ENCODE measurements around the gene SLC4A1. TPM values are rescaled to one million over a fixed set of nuclear protein-coding genes. Genes with fewer than 3 reads are reported as not detected.

Gene SLC4A1
- polyA plus RNA-seq, 1 donor (not counting 4 experiments of a cell fraction or from before 2014, with no cell fraction given), result not detected

- Histone ChIP-seq H3K79me2 (ENCODE audit: control insufficient read depth, insufficient read depth, low read length) (peaks cover 23% of the 10 kb centered on the region), H3K27ac (ENCODE audit: control insufficient read depth, insufficient read depth, low read length) (peak overlapping the region; percentile 90), H3K27me3 (ENCODE audit: control insufficient read depth, extremely low read depth, insufficient read depth, low read length) (no peaks in the 10 kb centered on the region), H3K4me1 (ENCODE audit: control insufficient read depth, extremely low read depth, insufficient read depth, low read length) (peaks cover 38% of the 10 kb centered on the region), H3K9me1 (ENCODE audit: control insufficient read depth, extremely low read depth, insufficient read depth, low read length) (peaks cover 5% of the 10 kb centered on the region), H4K20me1 (ENCODE audit: control insufficient read depth, extremely low read depth, insufficient read depth, low read length) (peaks cover 2% of the 10 kb centered on the region), H3K4me3 (ENCODE audit: control insufficient read depth in 2 of 3, extremely low read depth in 1 of 3, insufficient read depth in 2 of 3, low read depth in 1 of 3, low read length in 3 of 3) (peak overlapping the region; percentile 67 to 79 (median 78)), H3K9me3 (ENCODE audit: control insufficient read depth, low read depth, low read length) (no peaks in the 10 kb centered on the region), H3K9ac (ENCODE audit: control insufficient read depth, extremely low read depth, insufficient read depth, low read length) (peak overlapping the region; percentile 91), H3K4me2 (ENCODE audit: control insufficient read depth, extremely low read depth, insufficient read depth, low read depth, low read length) (peak overlapping the region; percentile 88), H2AFZ (ENCODE audit: control insufficient read depth, low read length) (peak overlapping the region; percentile 73), H3K36me3 (ENCODE audit: control insufficient read depth in 2 of 2, extremely low read depth in 1 of 2, insufficient read depth in 2 of 2, low read length in 2 of 2) (peaks cover 7 to 10% of the 10 kb centered on the region in 2 experiments)
- FAIRE-seq (no peak), DNase-seq (ENCODE audit: low read depth, low spot score) (no peak)
- TF ChIP-seq CTCF (optimal IDR thresholded peaks at IDR 0.05 in 1 of 3, IDR thresholded peaks at IDR 0.05 in 1 of 3, conservative IDR thresholded peaks at IDR 0.05 in 1 of 3; ENCODE audit: extremely low read depth in 1 of 3, insufficient read depth in 2 of 3, low read length in 3 of 3) (no peak), EZH2 (IDR thresholded peaks at IDR 0.05; ENCODE audit: low read length) (no peak)
- dilution Hi-C loops (cut with MboI; ENCODE audit: extremely low pct_ligation_motif_present, low sequenced_read_pairs), result no loop called here
Observed at GRCh38 chr17:44200478-44201155, 67.3 kb downstream of the SLC4A1 start.

GRCh38 chr17:44199553-44200477, 68.1 kb downstream of the SLC4A1 start, which contains the start of gene ATXN7L3:
TSS of gene ATXN7L3 (minus strand) at chr17:44199884. CDS start at chr17:44198070, 1,814 bp downstream.
- peaks cover 2% of the 10 kb centered on the region for H4K20me1 ChIP-seq (ENCODE audit: control insufficient read depth, extremely low read depth, insufficient read depth, low read length)
- peak within 1 kb of the TSS; percentile 90 for H3K27ac ChIP-seq (ENCODE audit: control insufficient read depth, insufficient read depth, low read length)
- H3K79me2 ChIP-seq (ENCODE audit: control insufficient read depth, insufficient read depth, low read length), result peaks cover 25% of the 10 kb centered on the region
- H3K36me3 ChIP-seq (ENCODE audit: control insufficient read depth in 2 of 2, extremely low read depth in 1 of 2, insufficient read depth in 2 of 2, low read length in 2 of 2), result peaks cover 13 to 17% of the 10 kb centered on the region in 2 experiments
- H2AFZ ChIP-seq (ENCODE audit: control insufficient read depth, low read length), result peak within 1 kb of the TSS; percentile 73
- no peak for TF ChIP-seq EZH2 (IDR thresholded peaks at IDR 0.05; ENCODE audit: low read length)
- no peak for TF ChIP-seq CTCF (optimal IDR thresholded peaks at IDR 0.05 in 1 of 3, IDR thresholded peaks at IDR 0.05 in 1 of 3, conservative IDR thresholded peaks at IDR 0.05 in 1 of 3; ENCODE audit: extremely low read depth in 1 of 3, insufficient read depth in 2 of 3, low read length in 3 of 3)
- dilution Hi-C loops (cut with MboI; ENCODE audit: extremely low pct_ligation_motif_present, low sequenced_read_pairs), result no loop called here
- H3K4me2 ChIP-seq (ENCODE audit: control insufficient read depth, extremely low read depth, insufficient read depth, low read depth, low read length), result peak within 1 kb of the TSS; percentile 94
- no peaks in the 10 kb centered on the region for H3K27me3 ChIP-seq (ENCODE audit: control insufficient read depth, extremely low read depth, insufficient read depth, low read length)
- no peaks in the 10 kb centered on the region for H3K9me3 ChIP-seq (ENCODE audit: control insufficient read depth, low read depth, low read length)
- H3K4me1 ChIP-seq (ENCODE audit: control insufficient read depth, extremely low read depth, insufficient read depth, low read length), result peaks cover 35% of the 10 kb centered on the region
- DNase-seq (ENCODE audit: low read depth, low spot score) (peak; percentile 89), FAIRE-seq (no peak)
- peaks cover 5% of the 10 kb centered on the region for H3K9me1 ChIP-seq (ENCODE audit: control insufficient read depth, extremely low read depth, insufficient read depth, low read length)
- H3K9ac ChIP-seq (ENCODE audit: control insufficient read depth, extremely low read depth, insufficient read depth, low read length), result peak within 1 kb of the TSS; percentile 91
- peak within 1 kb of the TSS; percentile 79 to 85 (median 83) for H3K4me3 ChIP-seq (ENCODE audit: control insufficient read depth in 2 of 3, extremely low read depth in 1 of 3, insufficient read depth in 2 of 3, low read depth in 1 of 3, low read length in 3 of 3)

Measured in keratinocyte (primary cell).